OCI-M2 (cell line): ENCODE measurements around the gene LHPP.

Experiments used
- DNase-seq: peaks from one replicate; lab custom pipeline; 2025; ENCODE audit not compliant: unreplicated experiment; lab: John Stamatoyannopoulos, UW

LHPP gene

GRCh38 chr10:124447751-124448466 is 13.7 kb upstream of the LHPP start:
- no peak for DNase-seq

- DNase-seq = no peak
Measured at GRCh38 chr10:124448696-124449169, 12.9 kb upstream of the LHPP start.

GRCh38 chr10:124449170-124450011 is 12.2 kb upstream of the LHPP start:
- no peak for DNase-seq

- no peak for DNase-seq
Measured at GRCh38 chr10:124450012-124450782, 11.4 kb upstream of the LHPP start, which contains the start of gene NKX1-2. TSS of gene NKX1-2 (minus strand) at chr10:124450035. CDS start at chr10:124449943, 92 bp downstream.

- DNase-seq = no peak
Measured at GRCh38 chr10:124450783-124451057, 10.9 kb upstream of the LHPP start.

GRCh38 chr10:124451276-124451675 is 10.3 kb upstream of the LHPP start:
- no peak for DNase-seq

- DNase-seq = no peak
Measured at GRCh38 chr10:124453960-124454610, 7.5 kb upstream of the LHPP start.

GRCh38 chr10:124455441-124455840 is 6.2 kb upstream of the LHPP start:
- no peak for DNase-seq

GRCh38 chr10:124458473-124458872 is 3.1 kb upstream of the LHPP start:
- DNase-seq = no peak

- DNase-seq = no peak
Measured at GRCh38 chr10:124458889-124459288, 2.7 kb upstream of the LHPP start.

GRCh38 chr10:124459395-124459794 is 2.2 kb upstream of the LHPP start:
- no peak for DNase-seq

GRCh38 chr10:124460144-124460543 is 1.5 kb upstream of the LHPP start:
- no peak for DNase-seq

- no peak for DNase-seq
Measured at GRCh38 chr10:124462348-124462695, 699 bp downstream of the LHPP start.

- no peak for DNase-seq
Measured at GRCh38 chr10:124464028-124464965, 2.7 kb downstream of the LHPP start.

GRCh38 chr10:124465003-124465776 is 3.6 kb downstream of the LHPP start:
- DNase-seq = no peak

- DNase-seq = no peak
Measured at GRCh38 chr10:124465777-124466488, 4.3 kb downstream of the LHPP start.

- DNase-seq = no peak
Measured at GRCh38 chr10:124467165-124467564, 5.5 kb downstream of the LHPP start.

GRCh38 chr10:124468624-124469023 is 7.0 kb downstream of the LHPP start:
- no peak for DNase-seq
